ENCODE data around the gene NT5DC4. TPM values are rescaled to one million over a fixed set of nuclear protein-coding genes. Genes with fewer than 3 reads are reported as not detected.

The NT5DC4 gene
- total RNA-seq, 1 experiment from 2014 or later: 0.22 TPM

GRCh38 chr2:112754564-112754963 is 33.7 kb downstream of the NT5DC4 start:
- H3K4me3 ChIP-seq (replicated peaks in 1 of 2; ENCODE audit: low read depth in 1 of 2, low read length in 2 of 2): no peak overlapping the region
- H2AFZ ChIP-seq (ENCODE audit: low read depth, low read length, poor library complexity, severe bottlenecking): no peak overlapping the region
- no peak for ATAC-seq
- CTCF ChIA-PET: interaction anchor here (1.6 kb wide), 1 partner anchor 204 kb away, joined by 4 read pairs; no protein-coding TSS in a partner anchor
- H3K4me1 ChIP-seq (ENCODE audit: control insufficient read depth in 1 of 2, insufficient read depth in 2 of 2, low read length in 2 of 2): no peaks in the 10 kb centered on the region
- peaks cover 25% of the 10 kb centered on the region for H3K79me2 ChIP-seq (ENCODE audit: insufficient read depth, low read length)
- H3K27ac ChIP-seq (ENCODE audit: low read depth, low read length): no peak overlapping the region
- BruUV-seq (replicated peaks): no TSS peak
- RAD21 ChIA-PET (ENCODE audit: low non-redundant PET in 1 of 2, low total read pairs in 2 of 2, uncharacterized antibody in 2 of 2, unreplicated experiment in 2 of 2): no interaction called here
- no peaks in the 10 kb centered on the region for H3K9me3 ChIP-seq (ENCODE audit: control insufficient read depth in 1 of 2, insufficient read depth in 1 of 2, low read depth in 1 of 2, low read length in 2 of 2)
- H3K9me2 ChIP-seq (ENCODE audit: insufficient read depth): no peaks in the 10 kb centered on the region
- no peak overlapping the region for H3K4me2 ChIP-seq (ENCODE audit: low read length)
- no peaks in the 10 kb centered on the region for H4K20me1 ChIP-seq (ENCODE audit: insufficient read depth)
- TF ChIP-seq, protein P1, sequence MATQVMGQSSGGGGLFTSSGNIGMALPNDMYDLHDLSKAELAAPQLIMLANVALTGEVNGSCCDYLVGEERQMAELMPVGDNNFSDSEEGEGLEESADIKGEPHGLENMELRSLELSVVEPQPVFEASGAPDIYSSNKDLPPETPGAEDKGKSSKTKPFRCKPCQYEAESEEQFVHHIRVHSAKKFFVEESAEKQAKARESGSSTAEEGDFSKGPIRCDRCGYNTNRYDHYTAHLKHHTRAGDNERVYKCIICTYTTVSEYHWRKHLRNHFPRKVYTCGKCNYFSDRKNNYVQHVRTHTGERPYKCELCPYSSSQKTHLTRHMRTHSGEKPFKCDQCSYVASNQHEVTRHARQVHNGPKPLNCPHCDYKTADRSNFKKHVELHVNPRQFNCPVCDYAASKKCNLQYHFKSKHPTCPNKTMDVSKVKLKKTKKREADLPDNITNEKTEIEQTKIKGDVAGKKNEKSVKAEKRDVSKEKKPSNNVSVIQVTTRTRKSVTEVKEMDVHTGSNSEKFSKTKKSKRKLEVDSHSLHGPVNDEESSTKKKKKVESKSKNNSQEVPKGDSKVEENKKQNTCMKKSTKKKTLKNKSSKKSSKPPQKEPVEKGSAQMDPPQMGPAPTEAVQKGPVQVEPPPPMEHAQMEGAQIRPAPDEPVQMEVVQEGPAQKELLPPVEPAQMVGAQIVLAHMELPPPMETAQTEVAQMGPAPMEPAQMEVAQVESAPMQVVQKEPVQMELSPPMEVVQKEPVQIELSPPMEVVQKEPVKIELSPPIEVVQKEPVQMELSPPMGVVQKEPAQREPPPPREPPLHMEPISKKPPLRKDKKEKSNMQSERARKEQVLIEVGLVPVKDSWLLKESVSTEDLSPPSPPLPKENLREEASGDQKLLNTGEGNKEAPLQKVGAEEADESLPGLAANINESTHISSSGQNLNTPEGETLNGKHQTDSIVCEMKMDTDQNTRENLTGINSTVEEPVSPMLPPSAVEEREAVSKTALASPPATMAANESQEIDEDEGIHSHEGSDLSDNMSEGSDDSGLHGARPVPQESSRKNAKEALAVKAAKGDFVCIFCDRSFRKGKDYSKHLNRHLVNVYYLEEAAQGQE (IDR thresholded peaks at IDR 0.05; ENCODE audit: low read depth): no peak
- TF ChIP-seq FOSL1 (IDR thresholded peaks at IDR 0.05; ENCODE audit: low read depth) (no peak), POLR2AphosphoS5 (IDR thresholded peaks at IDR 0.05; ENCODE audit: low read depth, low read length) (no peak), EZH2 (IDR thresholded peaks at IDR 0.05) (no peak), SRF (IDR thresholded peaks at IDR 0.05; ENCODE audit: low read depth) (no peak), EGR1 (IDR thresholded peaks at IDR 0.05; ENCODE audit: low read depth) (no peak), YY1 (IDR thresholded peaks at IDR 0.05; ENCODE audit: extremely low read depth, insufficient replicate concordance, low read depth, low read length) (no peak), EZH2phosphoT487 (IDR thresholded peaks at IDR 0.05; ENCODE audit: borderline replicate concordance) (no peak), RAD21 (IDR thresholded peaks at IDR 0.05; ENCODE audit: low read depth) (no peak), ZFX (IDR thresholded peaks at IDR 0.05) (no peak), TCF7L2 (IDR thresholded peaks at IDR 0.05; ENCODE audit: borderline replicate concordance, extremely low read depth, insufficient read depth, insufficient read length) (no peak)
- TF ChIP-seq, protein P2, sequence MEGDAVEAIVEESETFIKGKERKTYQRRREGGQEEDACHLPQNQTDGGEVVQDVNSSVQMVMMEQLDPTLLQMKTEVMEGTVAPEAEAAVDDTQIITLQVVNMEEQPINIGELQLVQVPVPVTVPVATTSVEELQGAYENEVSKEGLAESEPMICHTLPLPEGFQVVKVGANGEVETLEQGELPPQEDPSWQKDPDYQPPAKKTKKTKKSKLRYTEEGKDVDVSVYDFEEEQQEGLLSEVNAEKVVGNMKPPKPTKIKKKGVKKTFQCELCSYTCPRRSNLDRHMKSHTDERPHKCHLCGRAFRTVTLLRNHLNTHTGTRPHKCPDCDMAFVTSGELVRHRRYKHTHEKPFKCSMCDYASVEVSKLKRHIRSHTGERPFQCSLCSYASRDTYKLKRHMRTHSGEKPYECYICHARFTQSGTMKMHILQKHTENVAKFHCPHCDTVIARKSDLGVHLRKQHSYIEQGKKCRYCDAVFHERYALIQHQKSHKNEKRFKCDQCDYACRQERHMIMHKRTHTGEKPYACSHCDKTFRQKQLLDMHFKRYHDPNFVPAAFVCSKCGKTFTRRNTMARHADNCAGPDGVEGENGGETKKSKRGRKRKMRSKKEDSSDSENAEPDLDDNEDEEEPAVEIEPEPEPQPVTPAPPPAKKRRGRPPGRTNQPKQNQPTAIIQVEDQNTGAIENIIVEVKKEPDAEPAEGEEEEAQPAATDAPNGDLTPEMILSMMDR (IDR thresholded peaks at IDR 0.05 in 2 of 3, conservative IDR thresholded peaks at IDR 0.05 in 1 of 3; ENCODE audit: borderline replicate concordance in 1 of 3, insufficient read depth in 1 of 3, low read depth in 2 of 3, low read length in 2 of 3): no peak
- H3K36me3 ChIP-seq (ENCODE audit: control insufficient read depth in 1 of 2, insufficient read depth in 2 of 2, low read length in 2 of 2): peaks cover 27 to 64% of the 10 kb centered on the region in 2 experiments
- intact Hi-C loops (cut with micrococcal nuclease): no loop called here
- H3K27me3 ChIP-seq (ENCODE audit: insufficient read depth, low read length): no peaks in the 10 kb centered on the region
- no peak for DNase-seq (ENCODE audit: low read depth, low spot score)
- POLR2A ChIA-PET: no interaction called here
- H3K9ac ChIP-seq (ENCODE audit: low read length): no peak overlapping the region
